Ramos (cell line): Measurements from ENCODE around the gene GNAT1.

ENCODE experiments used
- in situ Hi-C: fragments of 300-500 bp; cut with MboI; formaldehyde crosslinking; loops from one replicate; pipeline ENCODE4 v1.14.3; 2022; ENCODE audit warnings: low sequenced_read_pairs; ENCODE audit not compliant: unreplicated experiment

The GNAT1 gene

DNA sequence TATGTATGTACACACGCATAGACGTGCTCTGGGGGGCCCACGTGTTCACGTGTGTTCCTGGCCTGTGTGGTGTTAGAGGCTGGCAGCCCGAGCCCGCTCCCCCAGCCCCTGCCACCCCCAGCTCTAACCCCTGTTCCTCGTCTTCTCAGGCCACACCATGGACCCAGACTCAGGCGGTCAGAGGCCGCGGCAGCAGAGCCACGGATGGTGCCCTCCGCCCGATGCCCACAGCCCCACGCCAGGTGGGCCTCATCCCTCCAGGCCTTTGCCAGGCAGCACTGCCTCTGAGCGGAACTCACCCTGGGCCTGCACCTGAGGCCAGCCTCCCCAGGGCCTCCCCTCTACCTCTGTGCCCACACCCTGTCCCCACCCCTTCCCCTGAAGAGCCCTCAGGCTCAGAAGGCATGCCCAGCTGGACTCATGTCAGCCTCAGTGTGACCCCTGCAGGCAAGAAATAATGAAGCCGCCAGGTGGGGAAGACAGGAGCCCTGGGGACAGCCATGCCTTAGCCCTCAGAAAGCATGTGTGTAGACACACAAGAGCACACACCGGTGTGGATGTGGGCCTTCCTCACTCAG lies 16.4 kb upstream of the GNAT1 start:
- in situ Hi-C loops = no loop called here

DNA sequence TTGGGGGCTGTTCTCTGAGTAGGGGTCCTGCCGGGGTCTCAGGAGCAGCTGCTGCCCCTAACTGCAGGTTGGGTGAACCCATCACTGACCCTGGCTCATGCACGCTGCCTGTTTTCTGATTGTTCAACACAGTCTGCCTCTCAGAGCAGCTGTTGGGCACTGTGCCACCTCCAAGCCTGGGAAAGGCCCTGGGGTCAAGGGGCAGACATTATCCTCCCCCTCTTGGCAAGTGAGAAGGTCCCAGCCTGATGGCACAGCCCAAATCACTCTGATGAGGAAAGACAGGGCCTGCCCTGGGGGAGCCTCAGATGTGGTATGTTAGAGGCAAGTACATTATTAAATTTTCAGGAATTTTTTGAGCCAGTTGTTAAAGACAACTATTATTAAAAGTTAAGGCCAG lies 14.1 kb upstream of the GNAT1 start:
- in situ Hi-C loops = no loop called here

DNA sequence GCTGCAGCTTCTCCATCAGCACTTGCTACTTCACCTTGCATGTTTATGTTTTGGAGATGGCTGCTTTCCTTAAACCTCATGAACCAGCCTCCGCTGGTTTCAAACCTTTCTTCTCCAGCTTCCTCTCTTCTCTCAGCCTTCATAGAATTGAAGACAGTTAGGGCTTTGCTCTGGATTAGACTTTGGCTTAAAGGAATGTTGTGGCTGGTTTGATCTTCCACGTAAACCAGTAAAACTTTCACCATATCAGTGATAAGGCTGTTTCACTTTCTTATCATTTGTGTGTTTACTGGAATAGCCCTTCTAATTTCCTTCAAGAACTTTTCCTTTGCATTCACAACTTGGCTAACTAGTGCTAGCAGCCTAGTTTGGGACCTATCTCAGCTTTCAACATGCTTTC lies 11.7 kb upstream of the GNAT1 start:
- in situ Hi-C loops = no loop called here

DNA sequence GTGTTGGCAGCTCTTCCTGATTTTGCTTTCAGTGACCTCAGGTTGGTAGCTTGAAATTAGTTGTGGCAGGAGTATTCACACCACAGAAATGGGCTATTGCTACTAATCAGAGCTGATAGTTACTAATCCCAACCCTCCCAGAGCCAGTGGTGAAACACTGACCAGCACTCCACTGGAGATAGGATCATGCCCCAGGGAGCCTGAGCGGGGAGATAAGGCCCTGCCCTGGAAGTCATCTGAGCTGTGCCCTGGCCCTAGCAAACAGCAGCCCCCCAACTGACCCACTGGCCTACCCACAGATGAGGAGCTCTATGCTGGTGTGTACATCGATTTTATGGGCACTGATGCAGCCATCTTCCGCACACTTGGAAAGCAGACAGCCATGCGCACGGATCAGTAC lies 9.4 kb upstream of the GNAT1 start:
- in situ Hi-C loops = no loop called here

DNA sequence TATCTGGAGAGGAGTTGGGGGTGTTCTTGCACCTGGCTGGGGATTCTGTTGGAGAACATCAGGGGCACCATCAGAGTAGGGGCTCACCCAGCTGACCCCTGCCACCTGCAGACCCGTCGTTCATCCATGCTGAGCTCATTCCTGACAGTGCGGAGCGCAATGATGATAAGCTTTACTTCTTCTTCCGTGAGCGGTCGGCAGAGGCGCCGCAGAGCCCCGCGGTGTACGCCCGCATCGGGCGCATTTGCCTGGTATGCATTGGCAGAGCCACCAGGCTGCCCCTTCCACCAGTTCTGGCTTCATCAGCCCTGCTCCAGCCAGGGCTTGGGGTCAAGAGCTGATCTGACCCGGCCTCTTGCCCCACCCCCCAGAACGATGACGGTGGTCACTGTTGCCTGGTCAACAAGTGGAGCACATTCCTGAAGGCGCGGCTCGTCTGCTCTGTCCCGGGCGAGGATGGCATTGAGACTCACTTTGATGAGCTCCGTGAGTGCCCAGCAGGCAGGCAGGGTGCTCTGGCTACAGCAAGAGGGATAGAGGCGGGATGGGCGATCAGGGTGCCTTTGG lies 8.8 kb upstream of the GNAT1 start:
- in situ Hi-C loops = no loop called here

DNA sequence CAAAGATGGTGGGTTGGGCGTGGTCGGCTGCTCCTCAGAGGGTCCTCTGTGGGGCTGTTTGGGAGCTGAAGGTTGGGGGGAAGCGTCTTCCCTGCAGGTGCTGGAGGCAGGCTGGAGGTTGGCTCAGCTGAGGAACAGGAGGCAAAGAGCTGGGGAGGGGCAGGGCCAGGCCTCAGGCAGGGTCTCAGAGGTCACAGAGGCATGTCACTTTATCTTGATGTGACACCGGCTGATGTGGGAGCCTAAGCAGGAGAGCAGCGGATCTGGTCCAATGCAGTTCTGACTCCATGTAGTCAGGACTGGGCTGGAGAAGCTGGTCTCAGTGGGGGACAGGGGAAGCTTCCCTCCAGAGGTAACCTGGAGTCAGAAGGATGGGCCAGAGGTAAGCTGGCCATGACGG lies 7.7 kb upstream of the GNAT1 start:
- in situ Hi-C loops = no loop called here

DNA sequence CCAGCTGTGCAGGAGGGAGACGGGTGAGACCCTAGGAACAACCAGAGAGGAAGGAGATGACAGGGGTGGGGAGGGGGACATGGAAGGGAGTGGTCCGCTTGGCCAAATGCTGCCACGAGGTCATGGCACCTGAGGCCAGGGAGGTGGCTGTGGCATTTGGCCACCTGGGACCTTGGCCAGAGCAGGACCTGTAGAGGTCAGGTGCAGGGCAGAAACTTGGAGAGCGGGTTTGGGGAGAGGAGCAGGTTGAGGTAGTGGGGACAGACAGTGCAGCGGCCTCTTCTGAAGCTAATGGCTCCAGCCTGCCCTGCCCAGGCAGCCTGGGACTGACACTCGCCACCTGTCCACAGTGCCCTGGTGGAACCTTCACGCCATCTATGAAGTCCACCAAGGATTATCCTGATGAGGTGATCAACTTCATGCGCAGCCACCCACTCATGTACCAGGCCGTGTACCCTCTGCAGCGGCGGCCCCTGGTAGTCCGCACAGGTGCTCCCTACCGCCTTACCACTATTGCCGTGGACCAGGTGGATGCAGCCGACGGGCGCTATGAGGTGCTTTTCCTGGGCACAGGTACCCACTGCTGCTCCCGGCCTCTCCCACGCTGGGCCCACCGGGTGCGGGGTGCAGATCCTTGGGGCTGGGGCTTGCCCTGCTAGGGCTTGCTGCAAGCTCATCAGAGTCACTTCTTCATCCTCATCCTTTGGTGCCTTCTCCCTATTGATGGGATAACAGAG lies 7.0 kb upstream of the GNAT1 start:
- in situ Hi-C loops = no loop called here

DNA sequence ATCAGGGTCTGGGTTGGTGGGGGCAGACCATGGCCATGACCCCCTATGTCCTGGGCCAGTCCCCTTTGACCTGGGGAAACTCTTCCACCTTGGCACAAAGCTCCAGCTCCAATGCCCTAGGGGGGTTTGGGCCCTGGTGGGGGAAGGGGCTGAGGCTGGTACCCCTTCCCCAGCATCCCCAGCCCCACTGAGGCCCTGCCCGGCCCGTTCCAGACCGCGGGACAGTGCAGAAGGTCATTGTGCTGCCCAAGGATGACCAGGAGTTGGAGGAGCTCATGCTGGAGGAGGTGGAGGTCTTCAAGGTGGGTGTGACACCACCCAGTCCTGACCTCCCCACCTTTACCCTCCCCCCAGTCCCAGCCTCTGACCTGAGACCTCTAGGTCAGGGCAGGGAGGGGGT lies 6.2 kb upstream of the GNAT1 start:
- in situ Hi-C loops = no loop called here

DNA sequence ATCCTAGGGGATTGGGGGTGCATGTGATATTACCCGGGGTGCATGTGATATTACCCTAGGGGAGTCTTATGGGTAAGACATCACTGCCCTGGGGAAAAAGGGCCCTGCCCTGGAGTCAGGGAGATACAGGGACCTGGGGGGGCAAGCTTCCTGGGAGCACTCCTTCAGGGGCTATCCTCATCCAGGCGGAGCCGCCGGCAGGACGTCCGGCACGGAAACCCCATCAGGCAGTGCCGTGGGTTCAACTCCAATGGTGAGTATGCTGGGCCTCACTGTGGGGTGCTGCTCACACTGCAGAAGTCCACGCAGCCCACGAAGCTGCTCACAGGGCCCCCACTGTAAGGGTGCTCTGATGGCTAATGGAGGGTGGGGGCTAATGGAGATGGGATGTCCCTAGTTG lies 5.3 kb upstream of the GNAT1 start:
- in situ Hi-C loops = no loop called here

DNA sequence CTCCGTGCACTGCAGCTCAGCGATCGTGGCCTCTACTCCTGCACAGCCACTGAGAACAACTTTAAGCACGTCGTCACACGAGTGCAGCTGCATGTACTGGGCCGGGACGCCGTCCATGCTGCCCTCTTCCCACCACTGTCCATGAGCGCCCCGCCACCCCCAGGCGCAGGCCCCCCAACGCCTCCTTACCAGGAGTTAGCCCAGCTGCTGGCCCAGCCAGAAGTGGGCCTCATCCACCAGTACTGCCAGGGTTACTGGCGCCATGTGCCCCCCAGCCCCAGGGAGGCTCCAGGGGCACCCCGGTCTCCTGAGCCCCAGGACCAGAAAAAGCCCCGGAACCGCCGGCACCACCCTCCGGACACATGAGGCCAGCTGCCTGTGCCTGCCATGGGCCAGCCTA lies 3.7 kb upstream of the GNAT1 start:
- in situ Hi-C loops = no loop called here

DNA sequence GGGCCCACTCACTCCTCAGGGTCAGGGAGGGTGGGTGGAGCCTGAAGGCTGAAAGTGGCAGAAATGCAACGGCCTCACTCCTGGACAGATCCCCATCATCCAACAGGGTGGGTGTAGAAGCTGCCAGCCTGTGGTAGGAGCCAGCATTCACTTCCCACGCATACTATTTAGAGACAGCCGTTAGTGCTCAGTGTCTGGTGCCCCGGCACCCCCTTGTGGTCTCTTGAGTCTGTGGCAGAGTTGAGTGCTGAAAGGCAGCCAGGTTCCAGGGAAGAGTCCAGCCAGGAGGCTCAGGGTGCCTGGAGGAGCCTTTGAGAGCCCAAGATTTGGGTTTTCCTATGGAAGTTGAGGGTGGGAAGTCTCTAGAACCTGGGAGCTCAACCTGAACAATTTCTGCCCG lies 2.1 kb upstream of the GNAT1 start:
- in situ Hi-C loops = no loop called here

DNA sequence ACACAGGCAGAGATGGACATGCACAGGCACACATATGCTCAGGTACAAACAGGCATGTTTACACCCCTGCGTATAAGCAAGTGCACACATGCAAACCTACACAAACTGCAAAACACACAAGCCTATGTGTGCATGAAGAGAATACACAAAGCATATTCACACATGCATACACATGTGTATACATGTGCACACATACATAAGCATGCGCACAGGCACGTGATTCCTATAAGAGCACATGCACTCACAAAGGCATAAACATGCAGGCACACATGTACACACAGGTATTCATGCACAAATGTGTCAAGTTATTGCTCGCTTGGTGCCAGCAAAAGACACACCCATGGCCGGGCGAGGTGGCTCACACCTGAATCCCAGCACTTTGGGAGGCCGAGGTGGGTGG lies 1.4 kb upstream of the GNAT1 start:
- in situ Hi-C loops = loop anchor here (5.0 kb wide), 1 partner anchor 82 kb away; no protein-coding TSS in a partner anchor

DNA sequence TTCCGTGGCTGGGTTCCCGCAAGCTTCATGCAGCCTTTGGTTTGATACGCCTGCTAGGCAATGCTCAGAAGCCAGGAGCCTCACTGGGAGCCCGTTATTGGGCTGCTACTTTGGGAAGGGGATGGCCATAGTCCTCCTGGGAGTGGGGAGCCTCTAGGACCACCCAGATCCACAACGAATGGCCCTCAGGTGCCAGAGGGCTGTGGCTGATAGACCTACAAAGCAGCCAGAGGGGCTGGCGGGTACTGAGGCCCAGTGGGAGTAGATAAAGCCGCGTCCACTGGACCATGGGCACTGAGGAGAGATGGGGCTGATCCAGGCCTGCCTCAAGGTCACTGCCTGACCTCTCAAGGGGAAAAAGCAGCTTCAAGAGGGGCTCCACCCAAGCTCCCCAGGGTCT lies 714 bp downstream of the GNAT1 start:
- in situ Hi-C loops = loop anchor here (5.0 kb wide), 1 partner anchor 80 kb away; no protein-coding TSS in a partner anchor

DNA sequence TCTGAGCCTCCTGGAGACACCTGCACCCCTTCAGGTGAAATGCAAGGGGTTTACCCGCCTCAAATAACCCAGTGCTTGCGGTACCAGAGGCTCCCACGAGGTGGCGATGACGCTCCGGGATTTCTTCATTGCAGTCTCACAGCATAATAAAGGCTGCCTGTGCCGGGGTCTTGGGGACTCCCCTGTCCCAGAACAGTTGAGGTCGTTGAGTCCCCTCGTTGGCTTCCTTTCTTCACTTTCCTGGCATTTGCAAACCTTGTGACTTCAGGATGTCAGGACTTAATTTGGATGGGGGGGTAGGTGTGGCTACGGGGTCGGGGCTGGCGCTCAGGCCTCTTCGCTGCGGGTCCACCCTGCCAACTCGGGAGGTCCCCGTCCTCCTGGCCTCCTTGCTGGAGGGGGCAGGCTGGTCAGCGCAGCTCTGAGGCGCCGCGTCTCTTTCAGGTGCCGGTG lies 1.3 kb downstream of the GNAT1 start:
- in situ Hi-C loops = loop anchor here (5.0 kb wide), 1 partner anchor 80 kb away; no protein-coding TSS in a partner anchor

DNA sequence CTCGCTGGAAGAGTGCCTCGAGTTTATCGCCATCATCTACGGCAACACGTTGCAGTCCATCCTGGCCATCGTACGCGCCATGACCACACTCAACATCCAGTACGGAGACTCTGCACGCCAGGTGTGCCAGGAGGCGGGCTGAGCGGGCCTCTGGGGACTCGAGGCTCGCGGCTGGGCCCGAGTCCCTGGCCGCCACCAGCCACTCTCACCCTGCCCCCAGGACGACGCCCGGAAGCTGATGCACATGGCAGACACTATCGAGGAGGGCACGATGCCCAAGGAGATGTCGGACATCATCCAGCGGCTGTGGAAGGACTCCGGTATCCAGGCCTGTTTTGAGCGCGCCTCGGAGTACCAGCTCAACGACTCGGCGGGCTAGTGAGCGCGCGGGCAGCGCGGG lies 1.9 kb downstream of the GNAT1 start:
- in situ Hi-C loops = loop anchor here (5.0 kb wide), 1 partner anchor 79 kb away; no protein-coding TSS in a partner anchor

DNA sequence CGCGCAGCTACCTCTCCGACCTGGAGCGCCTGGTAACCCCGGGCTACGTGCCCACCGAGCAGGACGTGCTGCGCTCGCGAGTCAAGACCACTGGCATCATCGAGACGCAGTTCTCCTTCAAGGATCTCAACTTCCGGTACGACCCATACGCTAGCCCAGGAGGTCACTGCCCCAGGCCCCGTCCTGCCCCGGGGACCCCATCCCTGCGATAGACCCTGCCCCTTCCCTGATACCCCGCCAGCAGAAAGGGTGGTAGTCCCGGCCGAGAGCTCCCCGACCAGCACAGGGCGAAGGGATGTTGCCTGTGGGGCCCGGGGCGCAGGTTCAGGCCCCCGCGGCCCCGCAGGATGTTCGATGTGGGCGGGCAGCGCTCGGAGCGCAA lies 2.3 kb downstream of the GNAT1 start:
- in situ Hi-C loops = loop anchor here (5.0 kb wide), 1 partner anchor 79 kb away; no protein-coding TSS in a partner anchor

DNA sequence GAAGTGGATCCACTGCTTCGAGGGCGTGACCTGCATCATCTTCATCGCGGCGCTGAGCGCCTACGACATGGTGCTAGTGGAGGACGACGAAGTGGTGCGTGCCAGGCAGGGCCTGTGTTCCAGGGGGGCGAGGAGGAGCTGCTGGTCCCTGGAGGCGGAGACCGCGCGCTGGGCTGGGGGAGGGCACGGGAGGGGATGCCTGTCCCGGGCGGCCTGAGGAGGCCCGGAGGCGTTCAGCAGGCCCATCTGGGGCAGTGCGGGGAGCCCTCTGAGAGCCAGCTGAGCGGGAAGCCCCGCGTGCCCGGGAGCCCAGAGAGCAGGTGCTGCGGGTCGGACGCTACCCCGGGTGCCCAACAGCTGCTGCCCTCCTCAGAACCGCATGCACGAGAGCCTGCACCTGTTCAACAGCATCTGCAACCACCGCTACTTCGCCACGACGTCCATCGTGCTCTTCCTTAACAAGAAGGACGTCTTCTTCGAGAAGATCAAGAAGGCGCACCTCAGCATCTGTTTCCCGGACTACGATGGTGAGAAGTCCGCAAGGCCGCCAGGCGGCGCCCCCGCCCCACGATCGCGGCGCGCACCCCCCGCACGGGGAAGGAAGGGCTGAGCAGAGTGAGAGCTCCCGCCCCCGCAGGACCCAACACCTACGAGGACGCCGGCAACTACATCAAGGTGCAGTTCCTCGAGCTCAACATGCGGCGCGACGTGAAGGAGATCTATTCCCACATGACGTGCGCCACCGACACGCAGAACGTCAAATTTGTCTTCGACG lies 2.9 kb downstream of the GNAT1 start:
- in situ Hi-C loops = loop anchor here (5.0 kb wide), 1 partner anchor 78 kb away; no protein-coding TSS in a partner anchor

DNA sequence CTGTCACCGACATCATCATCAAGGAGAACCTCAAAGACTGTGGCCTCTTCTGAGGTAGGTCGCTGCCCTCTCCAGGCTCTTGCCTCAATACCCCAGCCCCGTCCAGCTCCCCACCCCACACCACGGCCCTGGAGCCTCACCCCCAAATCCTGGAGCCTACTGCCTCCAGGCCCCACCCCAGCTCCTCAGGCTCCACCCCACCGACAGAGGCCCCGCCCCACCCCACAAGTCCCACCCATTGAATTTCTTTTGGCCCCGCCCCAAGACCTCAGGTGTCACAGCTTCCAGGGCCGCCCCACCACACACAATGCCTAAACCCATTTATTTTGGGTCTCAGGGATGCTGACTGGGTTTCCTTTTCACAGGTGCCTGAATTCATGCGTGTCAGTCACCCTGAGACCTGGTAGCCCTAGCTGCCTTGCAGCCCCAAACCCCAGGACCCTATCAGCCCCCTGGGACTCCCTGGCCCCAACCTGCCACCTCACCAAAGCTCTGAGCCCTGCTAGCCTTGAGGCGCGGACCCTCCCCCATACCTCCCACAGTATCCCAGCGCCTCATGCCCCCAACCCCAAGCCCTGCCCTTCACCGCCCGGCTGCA lies 3.6 kb downstream of the GNAT1 start:
- in situ Hi-C loops = loop anchor here (5.0 kb wide), 1 partner anchor 77 kb away; no protein-coding TSS in a partner anchor

DNA sequence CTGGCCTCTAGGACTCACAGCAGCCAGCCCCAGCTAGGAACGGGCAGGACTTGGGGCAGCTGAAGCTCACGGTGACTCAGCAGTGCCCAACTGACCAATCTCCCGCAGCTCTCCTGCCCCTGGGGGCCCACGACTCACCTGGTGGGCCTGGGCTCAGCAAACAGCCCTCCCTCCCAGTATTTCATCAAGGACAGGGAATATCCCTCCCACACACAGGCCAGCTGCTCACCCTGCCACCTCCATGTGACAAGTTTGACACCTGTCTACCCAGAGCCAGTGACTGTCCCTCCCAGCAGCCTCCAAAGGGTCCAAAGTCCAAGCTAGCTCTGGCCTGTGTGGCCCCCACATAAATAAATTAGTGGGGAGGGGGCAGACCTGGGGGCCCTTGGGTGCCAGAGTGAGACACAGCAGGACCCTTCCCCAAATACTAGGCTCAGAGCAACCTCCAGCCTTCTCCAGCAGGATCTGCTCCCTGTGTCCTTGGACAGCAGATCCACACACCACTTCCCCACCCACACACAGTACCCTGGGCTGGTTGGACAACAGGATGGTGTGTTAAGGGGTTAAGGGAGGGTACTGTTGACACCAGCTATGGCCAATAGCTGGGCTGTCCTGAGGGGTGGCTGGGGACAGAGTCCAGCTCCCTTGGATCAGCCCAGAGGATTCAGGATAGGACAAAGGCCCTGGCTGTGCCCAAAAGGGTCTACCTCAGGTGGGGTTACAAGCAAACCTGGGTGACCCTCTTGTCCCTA lies 4.3 kb downstream of the GNAT1 start:
- in situ Hi-C loops = no loop called here
